K562 (cell line): ENCODE data around the gene NECTIN4. TPM values are rescaled to one million over a fixed set of nuclear protein-coding genes. Genes with fewer than 3 reads are reported as not detected.

Experiments used
- BRF2 ChIP-seq: IDR thresholded peaks from 3 replicates; pipeline ENCODE4 v1.6.1; 2011; ENCODE audit warnings: borderline replicate concordance, mild to moderate bottlenecking; ENCODE audit not compliant: insufficient read length, insufficient read depth
- CBFB ChIP-seq: sonication (generic); formaldehyde crosslinking; IDR thresholded peaks from 2 replicates; pipeline ENCODE4 v1.4.0; 2020; ENCODE audit warnings: mild to moderate bottlenecking, missing genetic modification reagents
- CGGBP1 ChIP-seq: fragments of 250-450 bp; sonication (Bioruptor Pico); IDR thresholded peaks from 2 replicates; pipeline ENCODE4 v1.9.0; 2021; ENCODE audit warnings: mild to moderate bottlenecking
- EP300 ChIP-seq: IDR thresholded peaks from 2 replicates; pipeline ENCODE4 v1.6.1; 2012; ENCODE audit warnings: low read length, improper control_type of control experiment
- JUN ChIP-seq, 2 experiments: sonication (generic) in 1 of 2; formaldehyde crosslinking in 1 of 2; IDR thresholded peaks; 2 replicates each; pipeline versions ENCODE4 v1.6.1 to v1.8.0; 2012 to 2022; ENCODE audit warnings: borderline replicate concordance in 2 of 2, mild to moderate bottlenecking in 2 of 2, improper control_type of control experiment in 1 of 2, low read depth in 1 of 2, low read length in 1 of 2, missing genetic modification reagents in 1 of 2
- JUNB ChIP-seq: fragments of 450-650 bp; formaldehyde crosslinking; conservative IDR thresholded peaks from 2 replicates; pipeline ENCODE4 v1.4.0; 2020; ENCODE audit warnings: mild to moderate bottlenecking
- JUND ChIP-seq, 2 experiments: IDR thresholded peaks; 2 replicates in 1 of 2; 3 replicates in 1 of 2; pipeline ENCODE4 v1.6.1; 2011; ENCODE audit warnings: borderline replicate concordance in 2 of 2, low read depth in 2 of 2, low read length in 2 of 2, improper control_type of control experiment in 1 of 2, missing biosample characterization in 1 of 2, missing genetic modification characterization in 1 of 2, missing genetic modification reagents in 1 of 2
- MAFK ChIP-seq: IDR thresholded peaks from 2 replicates; pipeline ENCODE4 v1.6.1; 2011; ENCODE audit warnings: low read length, improper control_type of control experiment
- POLR2G ChIP-seq: fragments of 200-400 bp; formaldehyde crosslinking; IDR thresholded peaks from 2 replicates; pipeline ENCODE4 v1.6.1; 2017; ENCODE audit warnings: low read depth, mild to moderate bottlenecking, antibody characterized with exemption, low read length, moderate library complexity
- RBM34 ChIP-seq: fragments of 200-400 bp; formaldehyde crosslinking; IDR thresholded peaks from 2 replicates; pipeline ENCODE4 v1.6.1; 2018; ENCODE audit warnings: low read length, borderline replicate concordance; ENCODE audit not compliant: insufficient read depth
- SMARCC2 ChIP-seq: fragments of 450-650 bp; IDR thresholded peaks from 2 replicates; pipeline ENCODE4 v1.6.1; 2017; ENCODE audit warnings: antibody characterized with exemption, moderate library complexity, mild to moderate bottlenecking, low read depth
- TRIM25 ChIP-seq: fragments of 450-650 bp; IDR thresholded peaks from 2 replicates; pipeline ENCODE4 v1.7.0; 2016; ENCODE audit warnings: borderline replicate concordance
- XRCC3 ChIP-seq: fragments of 450-650 bp; IDR thresholded peaks from 2 replicates; pipeline ENCODE4 v1.6.1; 2017; ENCODE audit warnings: mild to moderate bottlenecking, moderate library complexity
- ZBTB49 ChIP-seq: sonication (generic); formaldehyde crosslinking; IDR thresholded peaks from 2 replicates; pipeline ENCODE4 v1.8.0; 2022; ENCODE audit warnings: missing genetic modification reagents, mild to moderate bottlenecking, borderline replicate concordance
- ZHX1 ChIP-seq: fragments of 150-350 bp; conservative IDR thresholded peaks from 2 replicates; pipeline ENCODE4 v1.6.1; 2014; ENCODE audit warnings: low read length
- ZNF224 ChIP-seq: sonication (generic); formaldehyde crosslinking; IDR thresholded peaks from 2 replicates; pipeline ENCODE4 v1.8.0; 2022; ENCODE audit warnings: mild to moderate bottlenecking, missing genetic modification reagents
- polyA plus RNA-seq, 8 experiments: library from polyadenylated mRNA; depleted of rRNA in 4 of 8; stranded (reverse) in 5 of 8; unstranded in 3 of 8; fragments of >200 nt; fragmentation: Nextera tagmentation in 2 of 8; fragmentation: Illumina TruSeq in 1 of 8; extraction: Ambion mirVana in 2 of 8; extraction: Trizol in 1 of 8; gene quantifications; 2 replicates each; pipeline versions ENCODE4 v1.2.1 to v1.2.3, GENCODE V29; 2011 to 2014; ENCODE audit warnings: inconsistent platforms in 1 of 8, missing spikeins in 1 of 8
- total RNA-seq, 7 experiments: library from RNA; depleted of rRNA in 6 of 7; stranded (reverse); fragments of >200 nt in 6 of 7; fragmentation: Illumina TruSeq in 2 of 7; extraction: Trizol in 2 of 7; gene quantifications; 2 replicates each; pipeline versions ENCODE4 v1.2.1 to v1.2.3, GENCODE V29; 2011 to 2021; ENCODE audit warnings: low replicate concordance in 1 of 7

The NECTIN4 gene
- total and polyA plus RNA-seq, 9 of the 15 experiments (the other 6 are each of a cell fraction or from before 2014, with no cell fraction given): 0.01 to 0.09 TPM; not detected in 7

GRCh38 chr1:161115132-161115711 is 25.9 kb upstream of the NECTIN4 start (continued):
- TF ChIP-seq MAFK (no peak), JUND (IDR thresholded peaks at IDR 0.05; ENCODE audit: borderline replicate concordance, low read depth, low read length) (peak; percentile 88), JUND (tag; IDR thresholded peaks at IDR 0.05; ENCODE audit: borderline replicate concordance, low read depth, low read length) (peak; percentile 53; the same call in 1 of the 3 replicates), XRCC3 (no peak), EP300 (peak; percentile 78), CGGBP1 (CRISPR knock-in tag) (no peak), POLR2G (0 out of 2 replicates have a peak, but pooled peaks have one; percentile 16), RBM34 (no peak), JUN (IDR thresholded peaks at IDR 0.05; ENCODE audit: borderline replicate concordance, low read depth, low read length) (peak; percentile 94), JUN (CRISPR knock-in tag; IDR thresholded peaks at IDR 0.05; ENCODE audit: borderline replicate concordance) (no peak; the same call in 1 of the 2 replicates), SMARCC2 (no peak), ZBTB49 (CRISPR knock-in tag) (no peak), TRIM25 (no peak), JUNB (CRISPR knock-in tag) (no peak), ZHX1 (no peak), CBFB (CRISPR knock-in tag) (no peak), ZNF224 (CRISPR knock-in tag) (no peak), BRF2 (no peak)
